ENCODE results near the gene BMP7.

- no peak for TF ChIP-seq CTCF (IDR thresholded peaks at IDR 0.05)
- TF ChIP-seq POLR2A (IDR thresholded peaks at IDR 0.05) = no peak
Measured at GRCh38 chr20:57215426-57215825, 51.0 kb downstream of the BMP7 start.
